Left lobe of liver (tissue), 2 donors: ENCODE data around the gene F13B. TPM values are rescaled to one million over a fixed set of nuclear protein-coding genes. Genes with fewer than 3 reads are reported as not detected.
"Not testable (repeated sequence)": the region's sequence is repeated elsewhere in the genome, so short reads cannot be mapped to it uniquely, and the experiment has no call there.

Experiments
- ATAC-seq: fragments of 200-7000 bp; cut with Tn5 transposase; one replicate; pipeline ENCODE4 v1.9.1; 2020; ENCODE audit warnings: mild to moderate bottlenecking, moderate library complexity
- DNase-seq: peaks from one replicate; pipeline ENCODE4 v3.0.0-alpha.2; 2020; ENCODE audit warnings: low spot score
- total RNA-seq: library from RNA; stranded (reverse); gene quantifications from one replicate; pipeline ENCODE4 v1.2.1, GENCODE V29; 2021
- donor health status: DM: no; HTN: no; CAD: no; lungs with moderate emphysema.
- donor health status: DM: no; HTN: yes; CAD: no.

Gene F13B
- total RNA-seq, 1 donor from 2014 or later = 42.2 TPM

GRCh38 chr1:197049100-197049499, 18.0 kb downstream of the F13B start:
- no peak for DNase-seq
- ATAC-seq = no peak

DNA sequence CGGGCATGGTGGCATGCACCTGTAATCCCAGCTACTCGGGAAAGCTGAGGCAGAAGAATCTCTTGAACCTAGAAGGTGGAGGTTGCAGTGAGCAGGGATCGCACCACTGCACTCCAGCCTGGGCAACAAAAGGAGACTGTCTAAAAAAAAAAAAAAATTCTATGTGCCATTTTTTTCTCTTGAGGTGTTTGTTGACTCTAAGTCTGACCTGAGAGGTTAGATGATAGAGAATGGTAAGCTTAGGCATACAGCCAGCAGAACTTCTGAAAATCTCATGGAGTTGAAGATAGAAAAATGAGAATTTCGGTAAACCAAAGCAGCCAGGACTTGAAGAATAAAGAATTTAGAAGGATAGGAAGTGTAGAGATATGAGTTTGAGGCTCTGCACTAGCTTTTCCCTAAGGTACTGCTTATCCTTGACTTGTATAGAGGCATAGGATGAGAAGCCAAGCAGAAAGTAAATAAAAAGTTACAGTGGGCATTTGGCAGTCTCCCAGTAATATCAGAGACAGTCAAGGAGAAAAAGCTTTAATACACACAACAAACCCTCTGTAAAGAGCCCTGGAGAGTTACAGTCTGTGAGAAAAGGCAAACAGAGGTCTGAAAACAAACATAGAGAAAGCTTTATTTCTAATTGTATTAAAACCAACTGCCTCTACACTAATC, 24.3 kb downstream of the F13B start:
- ATAC-seq (no peak), DNase-seq (no peak)

- ATAC-seq (no peak), DNase-seq (no peak)
These were observed 25.3 kb downstream of the F13B start for GRCh38 chr1:197041486-197042353.

GRCh38 chr1:197036861-197037260, 30.2 kb downstream of the F13B start:
- DNase-seq (no peak), ATAC-seq (no peak)

GRCh38 chr1:197034631-197035339, 32.3 kb downstream of the F13B start:
- ATAC-seq, DNase-seq: not testable (repeated sequence)

DNA sequence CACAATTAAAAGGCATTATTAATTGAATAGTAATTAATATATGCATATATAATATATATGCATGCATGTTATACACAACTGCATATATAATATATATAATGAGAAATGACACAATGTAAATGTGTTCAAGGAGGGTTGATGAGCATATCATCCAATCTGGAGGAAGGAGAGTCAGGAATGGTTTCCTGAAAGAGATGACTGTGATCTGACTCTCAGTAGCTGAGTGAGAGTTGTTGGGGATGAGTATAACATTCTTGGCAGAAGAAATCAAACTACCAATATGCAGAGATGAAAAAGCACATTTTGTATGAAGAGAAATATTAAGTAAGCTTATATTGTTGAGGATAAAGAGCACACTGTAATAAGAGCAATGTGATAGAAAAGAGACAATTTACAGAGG, 37.3 kb downstream of the F13B start:
- no peak for DNase-seq
- ATAC-seq = no peak

GRCh38 chr1:197027359-197027758, 39.7 kb downstream of the F13B start:
- ATAC-seq (peak; percentile 24), DNase-seq (no peak)

- DNase-seq = no peak
- no peak for ATAC-seq
These were observed 42.6 kb downstream of the F13B start for GRCh38 chr1:197024460-197024859.

DNA sequence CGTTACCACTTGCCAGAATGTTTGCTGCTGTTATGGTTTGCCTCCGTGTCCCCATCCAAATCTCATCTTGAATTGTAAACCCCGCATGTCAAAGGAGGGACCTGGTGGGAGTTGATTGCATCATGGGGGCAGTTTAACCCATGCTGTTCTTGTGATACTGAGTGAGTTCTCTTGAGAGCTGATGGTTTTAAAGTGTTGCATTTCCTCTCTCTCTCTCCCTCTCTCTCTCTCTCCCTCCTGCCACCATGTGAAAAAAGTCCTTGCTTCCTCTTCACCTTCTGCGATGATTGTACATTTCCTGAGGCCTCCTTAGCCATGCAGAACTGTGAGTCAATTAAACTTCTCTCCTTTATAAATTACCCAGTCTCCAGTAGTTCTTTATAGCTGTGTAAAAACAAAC, 45.3 kb downstream of the F13B start:
- ATAC-seq = no peak
- DNase-seq = no peak

DNA sequence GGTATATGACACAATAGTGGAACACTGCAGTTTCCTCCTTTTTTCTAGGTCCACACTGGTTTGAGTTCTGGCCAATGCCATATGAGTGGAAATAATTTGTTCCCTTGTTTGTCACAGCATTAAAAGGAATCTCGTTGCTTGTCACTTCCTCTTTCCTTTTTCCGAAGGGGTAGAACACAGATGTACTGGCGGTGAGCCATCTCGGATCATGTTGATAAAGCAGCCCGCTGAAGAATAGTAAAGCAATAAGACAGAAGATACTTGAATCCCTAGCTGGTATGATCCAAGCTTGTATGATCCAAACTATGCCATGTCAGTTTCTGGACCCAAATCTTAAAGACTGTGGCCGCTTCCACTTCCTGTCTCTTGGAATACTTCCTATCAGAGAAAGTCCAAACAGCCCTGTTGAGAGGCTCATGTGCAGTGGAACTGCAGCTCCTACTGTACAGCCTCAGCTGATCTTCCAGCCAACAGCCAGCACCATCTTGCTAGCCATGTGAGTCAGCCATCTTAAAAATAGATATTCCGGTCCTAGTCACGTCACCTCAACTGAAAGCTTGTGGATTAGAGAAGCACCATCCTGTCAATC, 49.4 kb downstream of the F13B start:
- ATAC-seq = no peak
- no peak for DNase-seq

DNA sequence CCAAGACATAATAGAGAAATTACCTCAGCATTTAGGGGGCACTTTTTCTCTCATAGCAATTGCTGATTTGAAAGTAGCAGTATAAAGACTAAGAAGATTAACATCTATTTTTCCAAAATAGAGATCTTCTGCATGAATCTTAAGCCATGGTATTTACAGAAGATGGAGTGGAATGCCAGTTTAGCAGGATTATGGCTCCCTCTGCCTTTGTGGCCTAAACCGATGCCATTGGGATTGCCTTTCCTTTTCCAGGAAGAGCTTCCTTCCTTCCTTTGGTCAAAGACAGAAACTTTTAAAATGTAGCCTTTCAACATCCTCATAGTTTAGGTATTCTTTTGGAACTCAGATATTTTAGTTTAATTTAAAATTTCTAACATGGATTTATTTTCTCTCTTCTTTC, 50.3 kb downstream of the F13B start:
- DNase-seq = no peak
- peak; percentile 60 for ATAC-seq

GRCh38 chr1:197013234-197013633, 53.8 kb downstream of the F13B start:
- ATAC-seq (no peak), DNase-seq (no peak)

- no peak for ATAC-seq
- no peak for DNase-seq
These were observed 55.4 kb downstream of the F13B start for GRCh38 chr1:197011614-197012013.

DNA sequence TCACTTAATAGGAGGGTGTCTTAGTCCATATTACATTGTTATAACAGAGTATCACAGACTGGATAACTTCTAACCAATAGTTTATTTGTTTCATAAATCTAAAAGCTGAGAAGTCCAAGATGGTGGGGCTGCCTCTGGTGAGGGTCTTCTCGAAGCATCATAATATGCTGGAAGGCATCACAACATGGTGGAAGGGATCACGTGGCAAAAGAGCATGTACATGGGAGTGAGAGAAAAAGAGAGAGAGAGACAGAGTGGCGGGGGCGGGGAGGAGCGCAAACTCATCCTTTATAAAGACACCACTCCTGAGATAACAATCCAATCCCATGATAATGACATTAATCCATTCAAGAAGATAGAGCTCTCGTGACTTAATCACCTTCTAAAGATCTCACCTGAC, 58.2 kb downstream of the F13B start:
- ATAC-seq (no peak), DNase-seq (no peak)

DNA sequence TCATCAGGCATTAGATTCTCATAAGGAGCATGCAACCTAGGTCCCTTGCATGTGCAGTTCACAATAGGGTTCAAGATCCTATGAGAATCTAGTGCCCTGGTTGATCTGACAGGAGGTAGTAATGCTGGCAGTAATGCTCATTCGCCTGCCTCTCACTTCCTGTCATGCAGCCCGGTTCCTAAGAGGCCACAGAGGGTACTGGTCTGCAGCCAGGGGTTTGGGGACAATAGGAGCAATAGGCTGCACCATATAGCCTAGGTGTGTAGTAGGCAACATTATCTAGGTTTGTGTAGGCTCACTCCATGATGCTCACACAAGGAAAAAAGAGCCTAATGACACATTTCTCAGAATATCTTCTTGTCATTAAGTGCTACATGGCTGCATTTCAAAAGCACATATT, 63.9 kb downstream of the F13B start:
- DNase-seq (no peak), ATAC-seq (no peak)

DNA sequence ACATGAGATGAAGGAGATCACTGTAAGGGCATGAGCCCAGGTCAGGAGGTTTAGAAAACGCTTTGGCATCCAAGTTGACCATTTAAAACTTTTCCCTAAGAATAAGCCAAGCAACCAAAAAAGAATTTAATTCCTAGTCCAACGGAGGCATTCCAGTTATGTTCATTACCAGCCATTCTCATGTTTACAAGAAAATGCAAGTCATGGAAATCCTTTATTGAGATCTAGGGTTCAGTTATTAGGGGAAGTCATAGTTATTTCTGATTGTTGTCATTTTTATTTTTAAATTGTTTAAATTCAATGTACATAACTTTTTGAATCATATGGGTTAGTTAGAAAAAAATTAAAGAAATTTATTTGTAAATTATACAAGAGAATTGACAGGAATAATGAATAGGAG, 65.2 kb downstream of the F13B start:
- no peak for DNase-seq
- ATAC-seq = no peak

DNA sequence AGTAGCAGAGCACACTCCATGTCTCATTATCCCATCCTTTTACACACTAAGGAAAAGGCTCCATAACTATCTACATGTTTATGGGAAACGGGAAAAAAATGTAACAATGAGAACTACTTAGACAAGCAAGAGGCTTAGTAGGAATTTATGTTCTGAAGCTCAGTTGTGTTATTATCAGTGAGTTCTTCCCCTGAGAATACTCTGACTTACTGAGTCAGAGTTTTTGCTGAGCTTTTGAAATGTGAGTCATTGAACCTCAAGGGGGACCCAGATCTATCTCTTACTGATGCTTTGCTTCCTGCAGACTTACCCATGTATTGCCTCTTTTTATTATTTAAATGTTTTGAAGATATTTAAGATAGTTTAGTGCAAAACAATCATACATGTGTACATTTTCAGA, 69.6 kb downstream of the F13B start:
- DNase-seq = no peak

GRCh38 chr1:196993916-196994315, 73.1 kb downstream of the F13B start:
- ATAC-seq (no peak), DNase-seq (no peak)

More for the DNA sequence above, 69.6 kb downstream of the F13B start:
- no peak for ATAC-seq

GRCh38 chr1:196991919-196992651, 75.0 kb downstream of the F13B start:
- peak; percentile 99 for ATAC-seq

More at GRCh38 chr1:196991919-196992651, 75.0 kb downstream of the F13B start:
- DNase-seq = peak; percentile 97
